Measurements from ENCODE around the gene IL4R.
"Not testable (repeated sequence)": the region's sequence is repeated elsewhere in the genome, so short reads cannot be mapped to it uniquely, and the experiment has no call there.

IL4R gene

GRCh38 chr16:27323781-27324561 is 10.2 kb downstream of the IL4R start:
- Histone ChIP-seq H3K27me3 (ENCODE audit: low read depth) (no peaks in the 10 kb centered on the region), H3K4me1 (no peaks in the 10 kb centered on the region), H3K4me3 (no peak overlapping the region), H3K9me3 (no peaks in the 10 kb centered on the region), H3K36me3 (replicated peaks) (no peaks in the 10 kb centered on the region)
- DNase-seq (ENCODE audit: low spot score in 2 of 2) = no peak
- in situ Hi-C loops (cut with MboI; ENCODE audit: low sequenced_read_pairs) = no loop called here

DNA sequence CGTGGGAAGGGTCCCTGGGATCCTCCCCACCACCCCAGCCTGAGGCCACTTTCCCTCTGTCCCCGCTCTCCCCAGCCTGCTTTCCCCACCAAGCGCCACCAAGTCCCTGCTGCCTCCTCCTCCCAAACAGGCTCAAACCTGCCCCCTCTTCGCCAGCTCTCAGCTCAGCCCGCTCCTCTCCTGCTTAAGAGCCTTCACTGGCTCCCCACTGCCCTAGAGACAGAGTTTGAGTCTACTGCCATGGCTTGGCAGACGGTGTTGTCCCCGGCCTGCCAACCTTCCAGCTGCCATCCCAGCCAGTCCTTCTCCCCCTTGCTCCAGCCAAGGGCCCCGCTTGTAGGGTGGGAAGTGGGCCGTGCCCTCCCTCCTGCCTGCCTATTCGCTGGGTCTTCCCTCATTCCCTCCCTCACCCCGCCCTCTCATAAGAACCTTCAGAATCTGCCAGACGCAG is 11.1 kb downstream of the IL4R start:
- Histone ChIP-seq H3K36me3 (replicated peaks) (no peaks in the 10 kb centered on the region), H3K27me3 (ENCODE audit: low read depth) (no peaks in the 10 kb centered on the region), H3K9me3 (no peaks in the 10 kb centered on the region), H3K4me1 (no peaks in the 10 kb centered on the region), H3K4me3 (no peak overlapping the region)
- no peak for DNase-seq (ENCODE audit: low spot score in 2 of 2)
- in situ Hi-C loops (cut with MboI; ENCODE audit: low sequenced_read_pairs) = no loop called here

DNA sequence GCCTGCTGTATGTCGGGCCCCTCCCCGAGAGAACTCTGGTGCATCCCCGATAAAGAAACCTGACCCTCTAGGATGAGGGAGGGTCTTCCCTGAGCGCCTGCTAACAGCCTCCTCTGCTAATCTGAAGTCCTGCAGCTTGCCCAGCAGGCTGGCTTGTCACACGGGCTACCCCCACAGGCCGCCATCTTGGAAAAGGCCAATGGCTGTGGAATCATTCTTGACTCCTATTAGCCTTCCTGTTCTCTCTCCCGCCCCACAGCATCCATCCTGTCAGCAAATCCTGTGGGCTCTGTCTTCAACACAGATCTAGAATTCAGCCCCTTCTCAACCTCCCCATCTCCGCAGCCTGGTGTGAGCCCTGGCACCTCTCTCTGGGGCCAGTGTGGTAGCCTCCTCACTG is 12.0 kb downstream of the IL4R start:
- no peaks in the 10 kb centered on the region for H3K4me1 ChIP-seq
- H3K9me3 ChIP-seq = no peaks in the 10 kb centered on the region
- H3K36me3 ChIP-seq (replicated peaks) = no peaks in the 10 kb centered on the region; the same call in 1 of the 2 replicates
- H3K27me3 ChIP-seq (ENCODE audit: low read depth) = no peaks in the 10 kb centered on the region
- DNase-seq (ENCODE audit: low spot score in 2 of 2) = no peak
- in situ Hi-C loops (cut with MboI; ENCODE audit: low sequenced_read_pairs) = no loop called here
- H3K4me3 ChIP-seq = no peak overlapping the region

- in situ Hi-C loops (cut with MboI; ENCODE audit: low sequenced_read_pairs) = no loop called here
- H3K27me3 ChIP-seq (ENCODE audit: low read depth) = no peaks in the 10 kb centered on the region
- no peaks in the 10 kb centered on the region for H3K4me1 ChIP-seq
- H3K4me3 ChIP-seq = no peak overlapping the region
- H3K9me3 ChIP-seq = no peaks in the 10 kb centered on the region
- no peaks in the 10 kb centered on the region; the same call in 1 of the 2 replicates for H3K36me3 ChIP-seq (replicated peaks)
- DNase-seq (ENCODE audit: low spot score in 2 of 2) = no peak
These were observed 12.5 kb downstream of the IL4R start for GRCh38 chr16:27326251-27326650.

- no peaks in the 10 kb centered on the region; the same call in 1 of the 2 replicates for H3K36me3 ChIP-seq (replicated peaks)
- in situ Hi-C loops (cut with MboI; ENCODE audit: low sequenced_read_pairs) = no loop called here
- H3K4me3 ChIP-seq = no peak overlapping the region
- no peaks in the 10 kb centered on the region for H3K27me3 ChIP-seq (ENCODE audit: low read depth)
- DNase-seq (ENCODE audit: low spot score in 2 of 2) = no peak
- H3K9me3 ChIP-seq = no peaks in the 10 kb centered on the region
- no peaks in the 10 kb centered on the region for H3K4me1 ChIP-seq
These were observed 13.2 kb downstream of the IL4R start for GRCh38 chr16:27326738-27327585.

GRCh38 chr16:27327586-27327915 is 13.8 kb downstream of the IL4R start:
- Histone ChIP-seq H3K27me3 (ENCODE audit: low read depth) (no peaks in the 10 kb centered on the region), H3K36me3 (replicated peaks) (no peaks in the 10 kb centered on the region; the same call in 1 of the 2 replicates), H3K4me3 (no peak overlapping the region), H3K4me1 (no peaks in the 10 kb centered on the region), H3K9me3 (no peaks in the 10 kb centered on the region)
- in situ Hi-C loops (cut with MboI; ENCODE audit: low sequenced_read_pairs) = no loop called here
- no peak for DNase-seq (ENCODE audit: low spot score in 2 of 2)

GRCh38 chr16:27328937-27329336 is 15.2 kb downstream of the IL4R start:
- DNase-seq (ENCODE audit: low spot score in 2 of 2) = no peak
- Histone ChIP-seq H3K4me3 (no peak overlapping the region), H3K4me1 (no peaks in the 10 kb centered on the region), H3K9me3 (no peaks in the 10 kb centered on the region), H3K36me3 (replicated peaks) (no peaks in the 10 kb centered on the region; the same call in 1 of the 2 replicates), H3K27me3 (ENCODE audit: low read depth) (no peaks in the 10 kb centered on the region)
- in situ Hi-C loops (cut with MboI; ENCODE audit: low sequenced_read_pairs) = no loop called here

- H3K27me3 ChIP-seq (ENCODE audit: low read depth); in situ Hi-C loops (cut with MboI; ENCODE audit: low sequenced_read_pairs); H3K36me3 ChIP-seq (replicated peaks); DNase-seq (ENCODE audit: low spot score in 2 of 2); H3K4me3 ChIP-seq; H3K4me1 ChIP-seq; H3K9me3 ChIP-seq: not testable (repeated sequence)
These were observed 15.8 kb downstream of the IL4R start for GRCh38 chr16:27329376-27330079.

DNA sequence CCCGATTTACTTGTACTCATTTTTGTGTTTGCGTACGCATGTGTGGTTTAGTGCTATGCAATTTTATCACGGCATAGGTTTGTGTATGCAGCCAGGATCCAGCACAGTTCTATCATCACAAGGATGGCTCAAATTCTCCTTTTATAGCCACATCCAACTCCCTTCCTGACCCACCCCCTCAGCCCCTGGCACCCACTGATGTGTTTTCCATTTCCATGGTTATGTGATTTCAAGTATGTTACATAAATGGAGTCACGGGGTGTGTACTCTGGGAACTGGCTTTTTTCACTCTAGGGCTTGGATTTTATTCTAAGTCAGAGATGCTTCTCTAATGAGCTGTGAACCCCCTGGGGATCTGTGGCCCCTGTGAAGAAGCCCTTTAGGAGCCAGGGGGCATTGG is 16.8 kb downstream of the IL4R start:
- DNase-seq (ENCODE audit: low spot score in 2 of 2) = no peak
- H3K27me3 ChIP-seq (ENCODE audit: low read depth) = no peaks in the 10 kb centered on the region
- H3K9me3 ChIP-seq = no peaks in the 10 kb centered on the region
- H3K4me1 ChIP-seq = no peaks in the 10 kb centered on the region
- in situ Hi-C loops (cut with MboI; ENCODE audit: low sequenced_read_pairs) = no loop called here
- no peak overlapping the region for H3K4me3 ChIP-seq
- no peaks in the 10 kb centered on the region; the same call in 1 of the 2 replicates for H3K36me3 ChIP-seq (replicated peaks)

DNA sequence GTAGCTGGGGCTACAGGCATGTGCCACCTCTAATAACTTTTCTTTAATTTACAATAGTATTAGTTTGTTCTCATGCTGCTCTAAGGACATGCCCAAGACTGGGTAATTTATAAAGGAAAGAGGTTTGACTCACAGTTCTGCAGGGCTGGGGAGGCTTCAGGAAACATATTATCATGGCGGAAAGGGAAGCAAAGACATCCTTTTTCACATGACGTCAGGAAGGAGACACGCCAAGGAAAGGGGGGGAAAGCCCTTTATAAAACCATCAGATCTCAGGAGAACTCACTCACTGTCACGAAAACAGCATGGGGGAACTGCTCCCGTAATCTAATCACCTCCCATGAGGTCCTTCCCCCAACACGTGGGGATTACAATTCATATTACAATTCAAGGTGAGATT is 18.3 kb downstream of the IL4R start:
- Histone ChIP-seq H3K4me3 (no peak overlapping the region), H3K36me3 (replicated peaks) (no peaks in the 10 kb centered on the region; the same call in 1 of the 2 replicates), H3K9me3 (no peaks in the 10 kb centered on the region), H3K4me1 (no peaks in the 10 kb centered on the region), H3K27me3 (ENCODE audit: low read depth) (no peaks in the 10 kb centered on the region)
- in situ Hi-C loops (cut with MboI; ENCODE audit: low sequenced_read_pairs) = no loop called here
- DNase-seq (ENCODE audit: low spot score in 2 of 2) = no peak

DNA sequence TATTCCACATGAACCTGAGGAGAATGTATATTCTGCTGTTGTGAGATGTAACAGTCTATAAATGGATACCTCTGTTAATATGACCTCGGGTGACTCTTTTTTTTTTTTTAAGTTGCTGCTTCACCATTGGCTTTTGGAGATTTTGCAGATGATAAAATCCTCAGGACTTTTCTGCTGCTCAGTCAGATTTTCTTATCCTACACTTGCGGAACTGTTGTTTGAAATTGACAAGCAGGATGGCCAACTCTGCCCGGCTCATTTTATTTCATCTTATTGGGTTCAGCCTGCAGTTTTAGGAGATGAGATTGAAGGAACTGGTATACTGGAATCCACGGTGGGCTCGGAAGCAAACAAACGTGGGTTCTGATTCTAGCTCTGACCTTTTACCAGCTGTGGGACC is 19.3 kb downstream of the IL4R start:
- Histone ChIP-seq H3K4me1 (no peaks in the 10 kb centered on the region), H3K4me3 (no peak overlapping the region), H3K36me3 (replicated peaks) (no peaks in the 10 kb centered on the region; the same call in 1 of the 2 replicates), H3K9me3 (no peaks in the 10 kb centered on the region), H3K27me3 (ENCODE audit: low read depth) (no peaks in the 10 kb centered on the region)
- in situ Hi-C loops (cut with MboI; ENCODE audit: low sequenced_read_pairs) = no loop called here
- DNase-seq (ENCODE audit: low spot score in 2 of 2) = no peak

DNA sequence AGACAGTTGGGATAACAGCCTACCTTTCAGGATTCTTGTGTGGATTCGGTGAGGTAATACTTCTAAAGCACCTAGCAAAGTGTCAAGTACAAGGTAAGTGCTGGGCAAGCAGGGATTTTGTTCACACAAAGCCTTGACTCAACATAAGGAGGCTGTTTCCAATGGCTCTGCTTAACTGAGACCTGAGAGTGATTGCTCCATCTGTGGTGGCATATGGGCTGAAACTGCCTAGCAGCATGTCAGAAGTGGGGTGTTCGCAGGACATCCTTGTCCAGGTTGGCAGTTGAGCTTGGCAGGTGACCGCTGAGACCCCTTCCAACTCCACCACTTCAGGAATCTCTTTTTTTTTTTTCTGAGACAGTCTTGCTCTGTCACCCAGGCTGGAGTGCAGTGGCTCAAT is 19.8 kb downstream of the IL4R start:
- Histone ChIP-seq H3K27me3 (ENCODE audit: low read depth) (no peaks in the 10 kb centered on the region), H3K4me1 (no peaks in the 10 kb centered on the region), H3K4me3 (no peak overlapping the region), H3K9me3 (no peaks in the 10 kb centered on the region), H3K36me3 (replicated peaks) (no peaks in the 10 kb centered on the region; the same call in 1 of the 2 replicates)
- no peak for DNase-seq (ENCODE audit: low spot score in 2 of 2)
- in situ Hi-C loops (cut with MboI; ENCODE audit: low sequenced_read_pairs) = no loop called here

GRCh38 chr16:27334192-27334764 is 20.5 kb downstream of the IL4R start:
- Histone ChIP-seq H3K9me3 (no peaks in the 10 kb centered on the region), H3K27me3 (ENCODE audit: low read depth) (no peaks in the 10 kb centered on the region), H3K4me1 (no peaks in the 10 kb centered on the region), H3K4me3 (no peak overlapping the region), H3K36me3 (replicated peaks) (no peaks in the 10 kb centered on the region; the same call in 1 of the 2 replicates)
- in situ Hi-C loops (cut with MboI; ENCODE audit: low sequenced_read_pairs) = no loop called here
- no peak for DNase-seq (ENCODE audit: low spot score in 2 of 2)

Data from HAP-1 (cell line).